ENCODE data around the gene RAX.

GRCh38 chr18:59308938-59309260, 35.6 kb upstream of the RAX start:
- no peak for TF ChIP-seq CTCF (IDR thresholded peaks at IDR 0.05)
- no peak for TF ChIP-seq ZFX (IDR thresholded peaks at IDR 0.05; ENCODE audit: borderline replicate concordance)
